Measurements from ENCODE around the gene FAM131C.

- no peak for TF ChIP-seq POLR2A (IDR thresholded peaks at IDR 0.05)
- TF ChIP-seq CTCF (IDR thresholded peaks at IDR 0.05) = peak; percentile 70 to 86 (median 82)
- no peak for TF ChIP-seq POLR2AphosphoS5 (IDR thresholded peaks at IDR 0.05)
Observed at GRCh38 chr1:16073490-16074119, at the start of gene FAM131C.

Data from upper lobe of left lung (tissue), 4 donors.